Liver (tissue), 9 donors: Measurements from ENCODE around the gene SEC31B. TPM values are rescaled to one million over a fixed set of nuclear protein-coding genes. Genes with fewer than 3 reads are reported as not detected.

Experiments
- DNase-seq: peaks from one replicate; pipeline ENCODE4 v3.0.0-alpha.2; 2017; ENCODE audit warnings: low spot score
- H3K27ac ChIP-seq, 2 donors: one replicate each; pipeline ENCODE4 v1.7.0; 2013; ENCODE audit warnings: inconsistent platforms in 2 of 2, low read length in 2 of 2, control low read depth in 1 of 2, low read depth in 1 of 2, mild to moderate bottlenecking in 1 of 2
- H3K27me3 ChIP-seq, 4 donors: one replicate each; pipeline versions ENCODE4 v1.6.1 to v1.7.0; 2013; ENCODE audit warnings: low read length in 3 of 4, inconsistent platforms in 1 of 4, mild to moderate bottlenecking in 1 of 4, moderate library complexity in 1 of 4; ENCODE audit not compliant: control insufficient read depth in 4 of 4, insufficient read depth in 4 of 4
- H3K36me3 ChIP-seq, 4 donors: one replicate each; pipeline versions ENCODE4 v1.6.1 to v1.7.0; 2013; ENCODE audit warnings: low read length in 3 of 4, mild to moderate bottlenecking in 3 of 4, low read depth in 1 of 4, moderate library complexity in 1 of 4; ENCODE audit not compliant: control insufficient read depth in 4 of 4, insufficient read depth in 3 of 4
- H3K4me1 ChIP-seq, 4 donors: one replicate each; pipeline versions ENCODE4 v1.6.1 to v1.7.0; 2013; ENCODE audit warnings: low read length in 3 of 4, mild to moderate bottlenecking in 3 of 4, moderate library complexity in 1 of 4; ENCODE audit not compliant: control insufficient read depth in 4 of 4, insufficient read depth in 4 of 4
- H3K4me3 ChIP-seq, 3 donors: one replicate each; pipeline versions ENCODE4 v1.6.1 to v1.7.0; 2013; ENCODE audit warnings: low read length in 3 of 3, control low read depth in 1 of 3, low read depth in 1 of 3, mild to moderate bottlenecking in 1 of 3
- H3K9ac ChIP-seq, 2 donors: one replicate each; pipeline ENCODE4 v1.7.0; 2013; ENCODE audit warnings: low read length in 2 of 2, mild to moderate bottlenecking in 2 of 2, moderate library complexity in 2 of 2, control low read depth in 1 of 2, low read depth in 1 of 2
- H3K9me3 ChIP-seq, 4 donors: one replicate each; pipeline versions ENCODE4 v1.6.1 to v1.7.0; 2013; ENCODE audit warnings: low read length in 3 of 4; ENCODE audit not compliant: control insufficient read depth in 4 of 4
- ATF3 ChIP-seq: IDR thresholded peaks from 2 replicates; pipeline ENCODE4 v1.6.1; 2016; ENCODE audit warnings: antibody characterized with exemption
- EGR1 ChIP-seq, 2 donors: IDR thresholded peaks; 2 replicates each; pipeline ENCODE4 v1.6.1; 2016 to 2018; ENCODE audit warnings: antibody characterized with exemption in 2 of 2, low read depth in 2 of 2
- FOXA1 ChIP-seq: IDR thresholded peaks from 2 replicates; pipeline ENCODE4 v1.6.1; 2016; ENCODE audit warnings: antibody characterized with exemption
- FOXA2 ChIP-seq: IDR thresholded peaks from 2 replicates; pipeline ENCODE4 v1.6.1; 2016; ENCODE audit warnings: antibody characterized with exemption
- GABPA ChIP-seq, 2 donors: IDR thresholded peaks in 1 of 2; conservative IDR thresholded peaks in 1 of 2; 2 replicates each; pipeline ENCODE4 v1.6.1; 2016; ENCODE audit warnings: antibody characterized with exemption in 2 of 2, mild to moderate bottlenecking in 1 of 2, moderate library complexity in 1 of 2
- HNF4A ChIP-seq, 2 donors: conservative IDR thresholded peaks; 2 replicates each; pipeline ENCODE4 v1.6.1; 2016; ENCODE audit warnings: antibody characterized with exemption in 2 of 2, mild to moderate bottlenecking in 2 of 2
- HNF4G ChIP-seq: IDR thresholded peaks from 2 replicates; pipeline ENCODE4 v1.6.1; 2016; ENCODE audit warnings: antibody characterized with exemption
- JUND ChIP-seq, 2 donors: IDR thresholded peaks; 2 replicates each; pipeline ENCODE4 v1.6.1; 2016; ENCODE audit warnings: antibody characterized with exemption in 2 of 2
- MAX ChIP-seq: IDR thresholded peaks from 2 replicates; pipeline ENCODE4 v1.6.1; 2016; ENCODE audit warnings: antibody characterized with exemption
- NR2F2 ChIP-seq: IDR thresholded peaks from 2 replicates; pipeline ENCODE4 v1.6.1; 2016; ENCODE audit warnings: antibody characterized with exemption
- RAD21 ChIP-seq, 2 donors: IDR thresholded peaks; 2 replicates each; pipeline ENCODE4 v1.6.1; 2016; ENCODE audit warnings: antibody characterized with exemption in 2 of 2, mild to moderate bottlenecking in 2 of 2
- RXRA ChIP-seq, 2 donors: IDR thresholded peaks; 2 replicates each; pipeline ENCODE4 v1.6.1; 2017 to 2018; ENCODE audit warnings: antibody characterized with exemption in 2 of 2, mild to moderate bottlenecking in 1 of 2
- SP1 ChIP-seq: IDR thresholded peaks from 2 replicates; pipeline ENCODE4 v1.6.1; 2018; ENCODE audit warnings: antibody characterized with exemption, mild to moderate bottlenecking
- TAF1 ChIP-seq: conservative IDR thresholded peaks from 2 replicates; pipeline ENCODE4 v1.6.1; 2016; ENCODE audit warnings: antibody characterized with exemption, mild to moderate bottlenecking
- YY1 ChIP-seq: IDR thresholded peaks from 2 replicates; pipeline ENCODE4 v1.6.1; 2016; ENCODE audit warnings: antibody characterized with exemption, mild to moderate bottlenecking
- WGBS: extraction: QIAGEN DNeasy Blood & Tissue Kit; methylation state at CpG from one replicate; pipeline ENCODE4 v1.1.7; 2013; 5-methylcytosine and 5-hydroxymethylcytosine counted together
- polyA plus RNA-seq, 2 donors: library from polyadenylated mRNA; stranded (reverse) in 1 of 2; unstranded in 1 of 2; fragments of 200-250 nt in 1 of 2; fragments of >200 nt in 1 of 2; fragmentation: Nextera tagmentation in 1 of 2; extraction: Ambion mirVana in 1 of 2; gene quantifications; one replicate each; pipeline versions ENCODE4 v1.2.1 to v1.2.3, GENCODE V29; 2013 to 2015
- total RNA-seq, 2 donors: library from RNA; depleted of rRNA; stranded (reverse); fragments of >200 nt; gene quantifications; one replicate each; pipeline ENCODE4 v1.2.3, GENCODE V29; 2014
- TF ChIP-seq, protein P1 (sequence below): IDR thresholded peaks from 2 replicates; pipeline ENCODE4 v1.6.1; 2016; ENCODE audit warnings: antibody characterized with exemption
- TF ChIP-seq, protein P2 (sequence below): IDR thresholded peaks from 2 replicates; pipeline ENCODE4 v1.6.1; 2016; ENCODE audit warnings: antibody characterized with exemption, mild to moderate bottlenecking
- TF ChIP-seq, protein P3 (sequence below): fragments of 150-350 bp; IDR thresholded peaks from 2 replicates; pipeline ENCODE4 v1.5.1; 2017; ENCODE audit warnings: improper control_type of control experiment, low read depth, low read length; ENCODE audit not compliant: missing input control
- donor health status: healthy.
- donor health status: healthy.
- donor health status: healthy.
- donor health status: healthy.
- donor health status: healthy.

SEC31B gene
- total and polyA plus RNA-seq, 4 donors, result 1.3 to 6.6 (median 3.8) TPM

DNA sequence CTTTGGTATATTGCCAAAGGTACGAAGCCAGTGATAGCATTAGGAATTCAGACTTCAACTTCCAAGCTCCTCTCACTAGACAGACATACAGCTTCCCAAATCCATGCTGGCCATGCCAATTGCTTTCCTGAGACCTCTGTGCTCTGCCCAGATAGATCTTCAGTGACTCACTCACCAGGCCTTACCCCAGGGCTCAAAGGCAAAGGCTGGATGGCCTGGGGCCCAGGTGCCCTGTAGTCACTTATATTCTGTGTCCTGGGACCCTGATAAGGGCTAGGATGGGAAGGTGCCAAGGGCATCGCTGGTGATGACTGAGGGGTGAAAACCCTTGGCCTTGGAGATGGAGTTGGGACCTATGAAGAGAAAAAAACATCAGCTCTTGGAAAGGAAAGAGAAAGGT lies 29.1 kb downstream of the SEC31B start:
- Histone ChIP-seq H3K27ac (no peak overlapping the region), H3K36me3 (peaks cover 2 to 43% (median 20%) of the 10 kb centered on the region in 4 donors), H3K9me3 (no peaks in the 10 kb centered on the region), H3K9ac (no peak overlapping the region), H3K4me1 (no peaks in the 10 kb centered on the region), H3K4me3 (no peak overlapping the region), H3K27me3 (no peaks in the 10 kb centered on the region)
- DNase-seq, result no peak
- WGBS, result 98% methylated on average over 2 of the region's 2 CpGs
- TF ChIP-seq ATF3, result no peak
- no peak for TF ChIP-seq HNF4A (conservative IDR thresholded peaks at IDR 0.05)
- TF ChIP-seq, protein P1, sequence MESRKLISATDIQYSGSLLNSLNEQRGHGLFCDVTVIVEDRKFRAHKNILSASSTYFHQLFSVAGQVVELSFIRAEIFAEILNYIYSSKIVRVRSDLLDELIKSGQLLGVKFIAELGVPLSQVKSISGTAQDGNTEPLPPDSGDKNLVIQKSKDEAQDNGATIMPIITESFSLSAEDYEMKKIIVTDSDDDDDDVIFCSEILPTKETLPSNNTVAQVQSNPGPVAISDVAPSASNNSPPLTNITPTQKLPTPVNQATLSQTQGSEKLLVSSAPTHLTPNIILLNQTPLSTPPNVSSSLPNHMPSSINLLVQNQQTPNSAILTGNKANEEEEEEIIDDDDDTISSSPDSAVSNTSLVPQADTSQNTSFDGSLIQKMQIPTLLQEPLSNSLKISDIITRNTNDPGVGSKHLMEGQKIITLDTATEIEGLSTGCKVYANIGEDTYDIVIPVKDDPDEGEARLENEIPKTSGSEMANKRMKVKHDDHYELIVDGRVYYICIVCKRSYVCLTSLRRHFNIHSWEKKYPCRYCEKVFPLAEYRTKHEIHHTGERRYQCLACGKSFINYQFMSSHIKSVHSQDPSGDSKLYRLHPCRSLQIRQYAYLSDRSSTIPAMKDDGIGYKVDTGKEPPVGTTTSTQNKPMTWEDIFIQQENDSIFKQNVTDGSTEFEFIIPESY, result no peak
- no peak for TF ChIP-seq RXRA (IDR thresholded peaks at IDR 0.05)
- TF ChIP-seq, protein P2, sequence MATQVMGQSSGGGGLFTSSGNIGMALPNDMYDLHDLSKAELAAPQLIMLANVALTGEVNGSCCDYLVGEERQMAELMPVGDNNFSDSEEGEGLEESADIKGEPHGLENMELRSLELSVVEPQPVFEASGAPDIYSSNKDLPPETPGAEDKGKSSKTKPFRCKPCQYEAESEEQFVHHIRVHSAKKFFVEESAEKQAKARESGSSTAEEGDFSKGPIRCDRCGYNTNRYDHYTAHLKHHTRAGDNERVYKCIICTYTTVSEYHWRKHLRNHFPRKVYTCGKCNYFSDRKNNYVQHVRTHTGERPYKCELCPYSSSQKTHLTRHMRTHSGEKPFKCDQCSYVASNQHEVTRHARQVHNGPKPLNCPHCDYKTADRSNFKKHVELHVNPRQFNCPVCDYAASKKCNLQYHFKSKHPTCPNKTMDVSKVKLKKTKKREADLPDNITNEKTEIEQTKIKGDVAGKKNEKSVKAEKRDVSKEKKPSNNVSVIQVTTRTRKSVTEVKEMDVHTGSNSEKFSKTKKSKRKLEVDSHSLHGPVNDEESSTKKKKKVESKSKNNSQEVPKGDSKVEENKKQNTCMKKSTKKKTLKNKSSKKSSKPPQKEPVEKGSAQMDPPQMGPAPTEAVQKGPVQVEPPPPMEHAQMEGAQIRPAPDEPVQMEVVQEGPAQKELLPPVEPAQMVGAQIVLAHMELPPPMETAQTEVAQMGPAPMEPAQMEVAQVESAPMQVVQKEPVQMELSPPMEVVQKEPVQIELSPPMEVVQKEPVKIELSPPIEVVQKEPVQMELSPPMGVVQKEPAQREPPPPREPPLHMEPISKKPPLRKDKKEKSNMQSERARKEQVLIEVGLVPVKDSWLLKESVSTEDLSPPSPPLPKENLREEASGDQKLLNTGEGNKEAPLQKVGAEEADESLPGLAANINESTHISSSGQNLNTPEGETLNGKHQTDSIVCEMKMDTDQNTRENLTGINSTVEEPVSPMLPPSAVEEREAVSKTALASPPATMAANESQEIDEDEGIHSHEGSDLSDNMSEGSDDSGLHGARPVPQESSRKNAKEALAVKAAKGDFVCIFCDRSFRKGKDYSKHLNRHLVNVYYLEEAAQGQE, result no peak
- no peak for TF ChIP-seq SP1
- TF ChIP-seq MAX, result no peak
- no peak for TF ChIP-seq NR2F2
- no peak for TF ChIP-seq FOXA1
- TF ChIP-seq TAF1, result no peak
- TF ChIP-seq EGR1 (IDR thresholded peaks at IDR 0.05; ENCODE audit: low read depth in 2 of 2), result no peak
- no peak for TF ChIP-seq YY1
- no peak for TF ChIP-seq RAD21 (IDR thresholded peaks at IDR 0.05)
- TF ChIP-seq GABPA (IDR thresholded peaks at IDR 0.05 in 1 of 2, conservative IDR thresholded peaks at IDR 0.05 in 1 of 2), result no peak

GRCh38 chr10:100489396-100489795 lies 30.3 kb downstream of the SEC31B start:
- no peak overlapping the region for H3K9ac ChIP-seq
- H3K4me3 ChIP-seq, result no peak overlapping the region
- H3K4me1 ChIP-seq, result no peaks in the 10 kb centered on the region
- no peaks in the 10 kb centered on the region for H3K27me3 ChIP-seq
- peaks cover 2 to 39% (median 20%) of the 10 kb centered on the region in 4 donors for H3K36me3 ChIP-seq
- TF ChIP-seq JUND (IDR thresholded peaks at IDR 0.05) (no peak), HNF4A (conservative IDR thresholded peaks at IDR 0.05) (no peak), GABPA (IDR thresholded peaks at IDR 0.05 in 1 of 2, conservative IDR thresholded peaks at IDR 0.05 in 1 of 2) (no peak), NR2F2 (no peak), MAX (no peak), SP1 (no peak), FOXA2 (no peak), RXRA (IDR thresholded peaks at IDR 0.05) (no peak), ATF3 (no peak), HNF4G (no peak), RAD21 (IDR thresholded peaks at IDR 0.05) (no peak), FOXA1 (no peak), EGR1 (IDR thresholded peaks at IDR 0.05; ENCODE audit: low read depth in 2 of 2) (no peak)
- TF ChIP-seq, protein P1, result no peak
- TF ChIP-seq, protein P3, sequence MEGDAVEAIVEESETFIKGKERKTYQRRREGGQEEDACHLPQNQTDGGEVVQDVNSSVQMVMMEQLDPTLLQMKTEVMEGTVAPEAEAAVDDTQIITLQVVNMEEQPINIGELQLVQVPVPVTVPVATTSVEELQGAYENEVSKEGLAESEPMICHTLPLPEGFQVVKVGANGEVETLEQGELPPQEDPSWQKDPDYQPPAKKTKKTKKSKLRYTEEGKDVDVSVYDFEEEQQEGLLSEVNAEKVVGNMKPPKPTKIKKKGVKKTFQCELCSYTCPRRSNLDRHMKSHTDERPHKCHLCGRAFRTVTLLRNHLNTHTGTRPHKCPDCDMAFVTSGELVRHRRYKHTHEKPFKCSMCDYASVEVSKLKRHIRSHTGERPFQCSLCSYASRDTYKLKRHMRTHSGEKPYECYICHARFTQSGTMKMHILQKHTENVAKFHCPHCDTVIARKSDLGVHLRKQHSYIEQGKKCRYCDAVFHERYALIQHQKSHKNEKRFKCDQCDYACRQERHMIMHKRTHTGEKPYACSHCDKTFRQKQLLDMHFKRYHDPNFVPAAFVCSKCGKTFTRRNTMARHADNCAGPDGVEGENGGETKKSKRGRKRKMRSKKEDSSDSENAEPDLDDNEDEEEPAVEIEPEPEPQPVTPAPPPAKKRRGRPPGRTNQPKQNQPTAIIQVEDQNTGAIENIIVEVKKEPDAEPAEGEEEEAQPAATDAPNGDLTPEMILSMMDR, result no peak
- no peaks in the 10 kb centered on the region for H3K9me3 ChIP-seq
- no peak overlapping the region for H3K27ac ChIP-seq
- DNase-seq, result no peak
- WGBS, result 94% methylated on average over 5 of the region's 5 CpGs
